Activated T-cell treated with anti-CD3 and anti-CD28 coated beads, Interleukin-2, amount 50 U/mL, for 24 hours (primary cell): ENCODE measurements around the gene CXCL17.

ENCODE experiments used
- DNase-seq: peaks from one replicate; pipeline ENCODE4 v3.0.0-alpha.2; 2020
- H3K27ac Mint-ChIP-seq: 2 replicates; pipeline ENCODE4 v1.8.0; 2020; ENCODE audit warnings: mild to moderate bottlenecking, mixed read lengths
- H3K27me3 Mint-ChIP-seq: 2 replicates; pipeline ENCODE4 v1.8.0; 2020; ENCODE audit warnings: mixed read lengths
- H3K36me3 Mint-ChIP-seq: 2 replicates; pipeline ENCODE4 v1.8.0; 2020; ENCODE audit warnings: low read depth, mixed read lengths
- H3K4me1 Mint-ChIP-seq: 2 replicates; pipeline ENCODE4 v1.8.0; 2020; ENCODE audit warnings: low read depth, mixed read lengths
- H3K4me3 Mint-ChIP-seq: 2 replicates; pipeline ENCODE4 v1.8.0; 2020; ENCODE audit warnings: mild to moderate bottlenecking, moderate library complexity, mixed read lengths
- H3K9me3 Mint-ChIP-seq: 2 replicates; pipeline ENCODE4 v1.8.0; 2020; ENCODE audit warnings: mixed read lengths

Gene CXCL17

GRCh38 chr19:42423462-42424344 is 19.0 kb downstream of the CXCL17 start:
- DNase-seq: peak; percentile 98
- Mint-ChIP-seq H3K27ac (peak overlapping the region; percentile 96), H3K9me3 (no peaks in the 10 kb centered on the region), H3K4me3 (peak overlapping the region; percentile 96), H3K27me3 (no peaks in the 10 kb centered on the region), H3K36me3 (peaks cover 28% of the 10 kb centered on the region), H3K4me1 (peaks cover 43% of the 10 kb centered on the region)

- peaks cover 45% of the 10 kb centered on the region for H3K4me1 Mint-ChIP-seq
- peaks cover 35% of the 10 kb centered on the region for H3K36me3 Mint-ChIP-seq
- H3K27ac Mint-ChIP-seq: peak overlapping the region; percentile 96
- H3K4me3 Mint-ChIP-seq: peak overlapping the region; percentile 96
- DNase-seq: peak; percentile 76
- H3K27me3 Mint-ChIP-seq: no peaks in the 10 kb centered on the region
- H3K9me3 Mint-ChIP-seq: no peaks in the 10 kb centered on the region
Measured at GRCh38 chr19:42422901-42423461, 19.8 kb downstream of the CXCL17 start.

- peak overlapping the region; percentile 96 for H3K4me3 Mint-ChIP-seq
- H3K27ac Mint-ChIP-seq: peak overlapping the region; percentile 96
Measured at GRCh38 chr19:42422092-42422900, 20.4 kb downstream of the CXCL17 start.

GRCh38 chr19:42421591-42422031 is 21.1 kb downstream of the CXCL17 start:
- DNase-seq: no peak
- Mint-ChIP-seq H3K4me3 (peak overlapping the region; percentile 96), H3K27me3 (no peaks in the 10 kb centered on the region), H3K36me3 (peaks cover 36% of the 10 kb centered on the region), H3K4me1 (peaks cover 45% of the 10 kb centered on the region), H3K27ac (peak overlapping the region; percentile 5), H3K9me3 (no peaks in the 10 kb centered on the region)

More at GRCh38 chr19:42422092-42422900, 20.4 kb downstream of the CXCL17 start:
- Mint-ChIP-seq H3K36me3 (peaks cover 35% of the 10 kb centered on the region), H3K9me3 (no peaks in the 10 kb centered on the region), H3K27me3 (no peaks in the 10 kb centered on the region), H3K4me1 (peaks cover 45% of the 10 kb centered on the region)
- DNase-seq: no peak

GRCh38 chr19:42421101-42421500 is 21.6 kb downstream of the CXCL17 start:
- no peaks in the 10 kb centered on the region for H3K27me3 Mint-ChIP-seq
- peaks cover 45% of the 10 kb centered on the region for H3K4me1 Mint-ChIP-seq
- peak overlapping the region; percentile 96 for H3K4me3 Mint-ChIP-seq
- H3K27ac Mint-ChIP-seq: peak overlapping the region; percentile 5
- DNase-seq: no peak
- peaks cover 40% of the 10 kb centered on the region for H3K36me3 Mint-ChIP-seq
- H3K9me3 Mint-ChIP-seq: no peaks in the 10 kb centered on the region

GRCh38 chr19:42420055-42420544 is 22.6 kb downstream of the CXCL17 start:
- H3K27me3 Mint-ChIP-seq: no peaks in the 10 kb centered on the region
- H3K4me1 Mint-ChIP-seq: peaks cover 45% of the 10 kb centered on the region
- peaks cover 48% of the 10 kb centered on the region for H3K36me3 Mint-ChIP-seq
- DNase-seq: peak; percentile 79
- no peaks in the 10 kb centered on the region for H3K9me3 Mint-ChIP-seq
- H3K4me3 Mint-ChIP-seq: no peak overlapping the region
- no peak overlapping the region for H3K27ac Mint-ChIP-seq

- Mint-ChIP-seq H3K27ac (no peak overlapping the region), H3K4me1 (peaks cover 45% of the 10 kb centered on the region), H3K4me3 (no peak overlapping the region), H3K36me3 (peaks cover 54% of the 10 kb centered on the region), H3K9me3 (no peaks in the 10 kb centered on the region), H3K27me3 (no peaks in the 10 kb centered on the region)
- DNase-seq: no peak
Measured at GRCh38 chr19:42419309-42419708, 23.4 kb downstream of the CXCL17 start.

- H3K36me3 Mint-ChIP-seq: peaks cover 64% of the 10 kb centered on the region
- H3K4me3 Mint-ChIP-seq: no peak overlapping the region
- H3K9me3 Mint-ChIP-seq: no peaks in the 10 kb centered on the region
- no peak for DNase-seq
- no peaks in the 10 kb centered on the region for H3K27me3 Mint-ChIP-seq
- H3K27ac Mint-ChIP-seq: no peak overlapping the region
- H3K4me1 Mint-ChIP-seq: no peaks in the 10 kb centered on the region
Measured at GRCh38 chr19:42412661-42413076, 30.1 kb downstream of the CXCL17 start.

GRCh38 chr19:42412227-42412626 is 30.5 kb downstream of the CXCL17 start:
- Mint-ChIP-seq H3K27ac (no peak overlapping the region), H3K4me3 (no peak overlapping the region)
- no peak for DNase-seq

GRCh38 chr19:42411581-42412178 is 31.1 kb downstream of the CXCL17 start:
- no peak overlapping the region for H3K4me3 Mint-ChIP-seq
- no peaks in the 10 kb centered on the region for H3K4me1 Mint-ChIP-seq
- H3K9me3 Mint-ChIP-seq: no peaks in the 10 kb centered on the region
- peaks cover 74% of the 10 kb centered on the region for H3K36me3 Mint-ChIP-seq
- no peaks in the 10 kb centered on the region for H3K27me3 Mint-ChIP-seq
- no peak for DNase-seq
- H3K27ac Mint-ChIP-seq: no peak overlapping the region

More at GRCh38 chr19:42412227-42412626, 30.5 kb downstream of the CXCL17 start:
- no peaks in the 10 kb centered on the region for H3K4me1 Mint-ChIP-seq
- no peaks in the 10 kb centered on the region for H3K9me3 Mint-ChIP-seq
- no peaks in the 10 kb centered on the region for H3K27me3 Mint-ChIP-seq
- peaks cover 68% of the 10 kb centered on the region for H3K36me3 Mint-ChIP-seq

GRCh38 chr19:42410371-42410770 is 32.4 kb downstream of the CXCL17 start:
- Mint-ChIP-seq H3K9me3 (no peaks in the 10 kb centered on the region), H3K4me3 (no peak overlapping the region), H3K27me3 (no peaks in the 10 kb centered on the region), H3K27ac (no peak overlapping the region), H3K36me3 (peaks cover 73% of the 10 kb centered on the region), H3K4me1 (no peaks in the 10 kb centered on the region)
- DNase-seq: no peak

- H3K27ac Mint-ChIP-seq: no peak overlapping the region
- H3K9me3 Mint-ChIP-seq: no peaks in the 10 kb centered on the region
- peaks cover 75% of the 10 kb centered on the region for H3K36me3 Mint-ChIP-seq
- DNase-seq: no peak
- H3K4me3 Mint-ChIP-seq: no peak overlapping the region
- H3K4me1 Mint-ChIP-seq: no peaks in the 10 kb centered on the region
- H3K27me3 Mint-ChIP-seq: no peaks in the 10 kb centered on the region
Measured at GRCh38 chr19:42409477-42409876, 33.3 kb downstream of the CXCL17 start.

GRCh38 chr19:42407816-42408175 is 35.0 kb downstream of the CXCL17 start:
- Mint-ChIP-seq H3K36me3 (peaks cover 68% of the 10 kb centered on the region), H3K9me3 (no peaks in the 10 kb centered on the region), H3K27me3 (no peaks in the 10 kb centered on the region), H3K4me3 (no peak overlapping the region), H3K27ac (no peak overlapping the region), H3K4me1 (no peaks in the 10 kb centered on the region)
- no peak for DNase-seq
